CD14-positive monocyte (primary cell): Measurements from ENCODE around the gene JAM3. TPM values are rescaled to one million over a fixed set of nuclear protein-coding genes. Genes with fewer than 3 reads are reported as not detected.

ENCODE experiments used
- DNase-seq, 3 donors: peaks; one replicate each; pipeline ENCODE4 v3.0.0-alpha.2; 2011 to 2022
- H2AFZ ChIP-seq: 2 replicates; pipeline ENCODE4 v1.6.0; 2012; ENCODE audit warnings: mild to moderate bottlenecking, low read depth, low read length, inconsistent platforms; ENCODE audit not compliant: insufficient read depth, poor library complexity, severe bottlenecking
- H3K27ac ChIP-seq, 2 donors: 1 replicate in 1 of 2; 2 replicates in 1 of 2; pipeline ENCODE4 v1.5.1; 2012 to 2013; ENCODE audit warnings: low read length in 2 of 2, control low read depth in 1 of 2, inconsistent platforms in 1 of 2, low read depth in 1 of 2, mild to moderate bottlenecking in 1 of 2
- H3K27me3 ChIP-seq, 2 donors: one replicate each; pipeline versions ENCODE4 v1.6.0 to v1.6.1; 2011 to 2013; ENCODE audit warnings: low read length in 2 of 2; ENCODE audit not compliant: control insufficient read depth in 2 of 2, insufficient read depth in 2 of 2
- H3K36me3 ChIP-seq, 2 donors: replicated peaks in 1 of 2; 1 replicate in 1 of 2; 2 replicates in 1 of 2; pipeline versions ENCODE4 v1.5.1 to v1.6.1; 2012 to 2013; ENCODE audit warnings: low read length in 2 of 2, control low read depth in 1 of 2, inconsistent platforms in 1 of 2, mild to moderate bottlenecking in 1 of 2; ENCODE audit not compliant: insufficient read depth in 2 of 2, control insufficient read depth in 1 of 2
- H3K4me1 ChIP-seq, 2 donors: 1 replicate in 1 of 2; 2 replicates in 1 of 2; pipeline versions ENCODE4 v1.5.1 to v1.6.1; 2012 to 2013; ENCODE audit warnings: low read length in 2 of 2, control low read depth in 1 of 2, inconsistent platforms in 1 of 2, mild to moderate bottlenecking in 1 of 2, moderate library complexity in 1 of 2; ENCODE audit not compliant: insufficient read depth in 2 of 2, control insufficient read depth in 1 of 2
- H3K4me2 ChIP-seq: replicated peaks from 2 replicates; pipeline ENCODE3; 2012; ENCODE audit warnings: low read length, moderate library complexity, mild to moderate bottlenecking; ENCODE audit not compliant: poor library complexity, severe bottlenecking; ENCODE audit errors: extremely low read depth
- H3K4me3 ChIP-seq, 3 experiments: fragments of 200-600 bp in 1 of 3; sonication (generic) in 1 of 3; replicated peaks in 1 of 3; 1 replicate in 2 of 3; 2 replicates in 1 of 3; pipeline ENCODE4 v1.5.1; 2011 to 2013; ENCODE audit warnings: low read length in 3 of 3, mild to moderate bottlenecking in 3 of 3, control low read depth in 2 of 3, low read depth in 2 of 3, inconsistent platforms in 1 of 3, moderate library complexity in 1 of 3
- H3K79me2 ChIP-seq: 2 replicates; pipeline ENCODE4 v1.6.0; 2012; ENCODE audit warnings: mild to moderate bottlenecking, control low read depth, inconsistent platforms, low read length, moderate library complexity; ENCODE audit not compliant: insufficient read depth
- H3K9ac ChIP-seq: 2 replicates; pipeline ENCODE4 v1.6.0; 2017; ENCODE audit warnings: low read length, mild to moderate bottlenecking; ENCODE audit not compliant: insufficient read depth, poor library complexity, severe bottlenecking
- H3K9me3 ChIP-seq, 2 donors: replicated peaks in 1 of 2; 1 replicate in 1 of 2; 2 replicates in 1 of 2; pipeline versions ENCODE4 v1.5.1 to v1.6.1; 2012 to 2013; ENCODE audit warnings: low read length in 2 of 2, control low read depth in 1 of 2; ENCODE audit not compliant: control insufficient read depth in 1 of 2, insufficient read depth in 1 of 2
- H4K20me1 ChIP-seq: 2 replicates; pipeline ENCODE4 v1.6.0; 2012; ENCODE audit warnings: mild to moderate bottlenecking, low read length, control low read depth, moderate library complexity; ENCODE audit not compliant: insufficient read depth
- H3K27ac Mint-ChIP-seq, 7 donors: one replicate each; pipeline ENCODE4 v1.8.0; 2020; ENCODE audit warnings: mild to moderate bottlenecking in 7 of 7, mixed read lengths in 7 of 7, moderate library complexity in 6 of 7, inconsistent platforms in 2 of 7
- H3K27me3 Mint-ChIP-seq, 3 donors: one replicate each; pipeline ENCODE4 v1.8.0; 2021 to 2022; ENCODE audit warnings: low read depth in 3 of 3, mild to moderate bottlenecking in 3 of 3, mixed read lengths in 3 of 3, moderate library complexity in 3 of 3, inconsistent platforms in 1 of 3
- H3K36me3 Mint-ChIP-seq, 2 donors: one replicate each; pipeline ENCODE4 v1.8.0; 2020; ENCODE audit warnings: mixed read lengths in 2 of 2, inconsistent platforms in 1 of 2, mild to moderate bottlenecking in 1 of 2
- H3K4me1 Mint-ChIP-seq: one replicate; pipeline ENCODE4 v1.8.0; 2020; ENCODE audit warnings: mild to moderate bottlenecking, mixed read lengths
- H3K4me3 Mint-ChIP-seq, 2 donors: one replicate each; pipeline ENCODE4 v1.8.0; 2020; ENCODE audit warnings: mild to moderate bottlenecking in 2 of 2, mixed read lengths in 2 of 2, moderate library complexity in 1 of 2
- H3K9me3 Mint-ChIP-seq, 7 donors: one replicate each; pipeline ENCODE4 v1.8.0; 2020 to 2022; ENCODE audit warnings: mixed read lengths in 7 of 7, mild to moderate bottlenecking in 6 of 7, moderate library complexity in 6 of 7, inconsistent platforms in 2 of 7
- WGBS: methylation state at CpG from one replicate; pipeline ENCODE4 v1.1.5; 2013; ENCODE audit warnings: missing lambda C conversion rate; ENCODE audit not compliant: insufficient coverage; 5-methylcytosine and 5-hydroxymethylcytosine counted together
- intact Hi-C, 2 donors: fragments of 100-400 bp; cut with micrococcal nuclease; formaldehyde crosslinking; loops; one replicate each; pipeline versions ENCODE4 v1.15.0 to v1.15.1; 2023
- polyA plus RNA-seq, 3 donors: library from polyadenylated mRNA; depleted of rRNA in 1 of 3; unstranded in 2 of 3; stranded (reverse) in 1 of 3; fragments of 300-500 nt in 2 of 3; fragments of >200 nt in 1 of 3; fragmentation: Illumina TruSeq in 2 of 3; gene quantifications; 1 replicate in 2 of 3; 2 replicates in 1 of 3; pipeline ENCODE4 v1.2.3, GENCODE V29; 2012 to 2021
- TF ChIP-seq, protein P1 (sequence below): fragments of 200-600 bp; IDR thresholded peaks from one replicate; pipeline ENCODE4 v1.8.0; 2022; ENCODE audit warnings: antibody characterized with exemption, mild to moderate bottlenecking

JAM3 gene
- polyA plus RNA-seq, 3 donors: 0.03 to 0.25 (median 0.12) TPM

DNA sequence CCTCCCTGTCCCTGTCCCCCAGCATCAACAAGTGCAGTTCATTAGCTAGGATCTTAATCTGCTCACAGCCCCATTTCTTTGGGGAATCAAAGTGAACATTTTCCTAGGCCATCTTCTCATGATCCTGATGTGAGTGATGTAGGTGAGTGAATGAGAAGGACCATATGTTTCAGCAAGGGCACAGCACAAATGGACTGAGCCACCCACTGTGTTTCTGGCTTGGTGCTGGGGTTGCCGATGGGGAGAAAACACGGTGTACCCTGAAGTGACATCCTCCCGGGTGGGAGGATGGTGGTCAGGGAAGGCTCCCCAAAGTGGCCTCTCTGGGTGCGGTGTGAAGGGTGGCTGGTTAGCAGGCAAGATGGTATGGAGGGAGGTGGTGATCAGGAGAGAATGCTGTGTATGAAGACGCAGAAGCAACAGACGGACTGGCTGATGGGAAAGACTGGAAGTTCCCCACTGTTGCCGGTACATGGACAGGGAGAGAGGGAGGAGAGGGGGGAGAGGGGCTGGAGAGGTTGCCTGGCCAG lies 72.2 kb downstream of the JAM3 start:
- H3K4me3 ChIP-seq: no peak overlapping the region
- intact Hi-C loops: no loop called here
- no peak for DNase-seq
- no peaks in the 10 kb centered on the region for H3K4me1 ChIP-seq
- H3K79me2 ChIP-seq: no peaks in the 10 kb centered on the region
- no peaks in the 10 kb centered on the region for H3K36me3 ChIP-seq
- Mint-ChIP-seq H3K4me3 (no peak overlapping the region), H3K27me3 (peaks cover 0 to 4% (median 0%) of the 10 kb centered on the region in 3 donors), H3K27ac (no peak overlapping the region), H3K36me3 (peaks cover 3 to 5% of the 10 kb centered on the region in 2 donors), H3K4me1 (no peaks in the 10 kb centered on the region), H3K9me3 (peaks cover 0 to 20% (median 5%) of the 10 kb centered on the region in 7 donors)
- no peak overlapping the region for H2AFZ ChIP-seq
- no peak overlapping the region for H3K9ac ChIP-seq
- H4K20me1 ChIP-seq: no peaks in the 10 kb centered on the region
- TF ChIP-seq, protein P1, sequence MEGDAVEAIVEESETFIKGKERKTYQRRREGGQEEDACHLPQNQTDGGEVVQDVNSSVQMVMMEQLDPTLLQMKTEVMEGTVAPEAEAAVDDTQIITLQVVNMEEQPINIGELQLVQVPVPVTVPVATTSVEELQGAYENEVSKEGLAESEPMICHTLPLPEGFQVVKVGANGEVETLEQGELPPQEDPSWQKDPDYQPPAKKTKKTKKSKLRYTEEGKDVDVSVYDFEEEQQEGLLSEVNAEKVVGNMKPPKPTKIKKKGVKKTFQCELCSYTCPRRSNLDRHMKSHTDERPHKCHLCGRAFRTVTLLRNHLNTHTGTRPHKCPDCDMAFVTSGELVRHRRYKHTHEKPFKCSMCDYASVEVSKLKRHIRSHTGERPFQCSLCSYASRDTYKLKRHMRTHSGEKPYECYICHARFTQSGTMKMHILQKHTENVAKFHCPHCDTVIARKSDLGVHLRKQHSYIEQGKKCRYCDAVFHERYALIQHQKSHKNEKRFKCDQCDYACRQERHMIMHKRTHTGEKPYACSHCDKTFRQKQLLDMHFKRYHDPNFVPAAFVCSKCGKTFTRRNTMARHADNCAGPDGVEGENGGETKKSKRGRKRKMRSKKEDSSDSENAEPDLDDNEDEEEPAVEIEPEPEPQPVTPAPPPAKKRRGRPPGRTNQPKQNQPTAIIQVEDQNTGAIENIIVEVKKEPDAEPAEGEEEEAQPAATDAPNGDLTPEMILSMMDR: no peak
- no peaks in the 10 kb centered on the region for H3K27me3 ChIP-seq
- no peak overlapping the region for H3K27ac ChIP-seq
- H3K9me3 ChIP-seq: peaks cover 0 to 6% of the 10 kb centered on the region in 2 donors
- WGBS: 91% methylated on average over 7 of the region's 7 CpGs
- H3K4me2 ChIP-seq: no peak overlapping the region

DNA sequence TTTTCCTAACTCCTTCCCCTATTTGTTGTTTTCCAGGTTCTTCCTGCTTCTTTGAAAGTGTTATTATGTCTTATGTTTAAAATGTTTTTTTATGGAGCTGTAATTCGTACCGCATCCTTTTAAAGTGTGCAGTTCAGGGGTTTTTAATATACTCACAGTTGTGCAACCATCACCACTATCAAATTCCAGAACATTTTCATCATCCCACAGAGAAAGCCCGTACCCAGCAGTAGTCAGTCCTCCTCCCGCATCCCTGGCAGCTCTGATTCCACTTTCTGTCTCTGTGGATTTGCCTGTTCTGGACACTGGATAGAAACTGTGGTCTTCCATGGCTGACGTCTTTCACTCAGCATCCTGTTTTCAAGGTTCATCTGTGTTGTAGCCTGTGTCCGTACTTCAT lies 73.7 kb downstream of the JAM3 start:
- Histone ChIP-seq H3K27me3 (no peaks in the 10 kb centered on the region), H3K4me3 (no peak overlapping the region), H2AFZ (no peak overlapping the region), H3K36me3 (no peaks in the 10 kb centered on the region), H3K79me2 (no peaks in the 10 kb centered on the region), H3K9me3 (peaks cover 0 to 6% of the 10 kb centered on the region in 2 donors), H3K4me1 (no peaks in the 10 kb centered on the region), H4K20me1 (no peaks in the 10 kb centered on the region), H3K9ac (no peak overlapping the region), H3K27ac (no peak overlapping the region), H3K4me2 (no peak overlapping the region)
- Mint-ChIP-seq H3K27me3 (peaks cover 0 to 4% (median 0%) of the 10 kb centered on the region in 3 donors), H3K4me3 (no peak overlapping the region), H3K27ac (no peak overlapping the region), H3K9me3 (peaks cover 0 to 15% (median 4%) of the 10 kb centered on the region in 7 donors), H3K36me3 (peaks cover 3 to 9% of the 10 kb centered on the region in 2 donors), H3K4me1 (no peaks in the 10 kb centered on the region)
- DNase-seq: no peak
- TF ChIP-seq, protein P1: no peak
- intact Hi-C loops: no loop called here
- 100% methylated on average over 2 of the region's 6 CpGs for WGBS
